Endothelial cell of umbilical vein (primary cell): ENCODE measurements around the gene PTPN3. TPM values are rescaled to one million over a fixed set of nuclear protein-coding genes. Genes with fewer than 3 reads are reported as not detected.

Experiments used
- BruUV-seq: library from RNA; stranded (reverse); fragments of 400-500 nt; replicated peaks from 2 replicates; lab custom pipeline; 2021; lab: Mats Ljungman, UMichigan
- CTCF ChIA-PET: fragments of 300-600, 350-600 bp; sonication (Branson Sonifier 250); formaldehyde crosslinking; loops from one replicate; lab custom pipeline; 2021; ENCODE audit warnings: antibody characterized with exemption, inconsistent platforms; lab: Charles Lee
- POLR2A ChIA-PET: fragments of 300-600, 350-600 bp; sonication (Branson Sonifier 250); formaldehyde crosslinking; loops from one replicate; lab custom pipeline; 2021; ENCODE audit warnings: antibody characterized with exemption, inconsistent platforms; lab: Charles Lee
- DNase-seq: peaks from one replicate; pipeline ENCODE4 v3.0.0-alpha.2; 2011; ENCODE audit warnings: low read depth, low spot score
- FAIRE-seq: peaks from 2 replicates; lab custom pipeline; 2011; peaks lifted over from hg19 to GRCh38; lab: Jason Lieb, UNC
- H2AFZ ChIP-seq: 2 replicates; pipeline ENCODE4 v1.6.0; 2012; ENCODE audit warnings: low read depth, low read length, control low read depth, inconsistent platforms
- H3K27ac ChIP-seq: 2 replicates; pipeline ENCODE4 v1.5.1; 2011; ENCODE audit warnings: low read depth, mild to moderate bottlenecking, control low read depth, low read length, moderate library complexity; ENCODE audit not compliant: insufficient read depth
- H3K27me3 ChIP-seq, 2 experiments: 2 replicates each; pipeline versions ENCODE4 v1.6.0 to v1.6.1; 2011; ENCODE audit warnings: low read length in 2 of 2, mixed read lengths in 1 of 2; ENCODE audit not compliant: control insufficient read depth in 2 of 2, insufficient read depth in 2 of 2
- H3K36me3 ChIP-seq, 2 experiments: 2 replicates in 1 of 2; 3 replicates in 1 of 2; pipeline ENCODE4 v1.5.1; 2011; ENCODE audit warnings: low read length in 2 of 2, mild to moderate bottlenecking in 1 of 2, moderate library complexity in 1 of 2; ENCODE audit not compliant: control insufficient read depth in 2 of 2, insufficient read depth in 2 of 2; ENCODE audit errors: extremely low read depth in 1 of 2
- H3K4me1 ChIP-seq: 3 replicates; pipeline ENCODE4 v1.5.1; 2011; ENCODE audit warnings: mild to moderate bottlenecking, low read length; ENCODE audit not compliant: control insufficient read depth, insufficient read depth; ENCODE audit errors: extremely low read depth
- H3K4me2 ChIP-seq: 2 replicates; pipeline ENCODE4 v1.6.1; 2011; ENCODE audit warnings: low read length, control low read depth, mixed read lengths; ENCODE audit not compliant: insufficient read depth
- H3K4me3 ChIP-seq, 3 experiments: fragments of 200-600 bp in 1 of 3; sonication (generic), shearing (Covaris generic) in 1 of 3; replicated peaks in 1 of 3; 2 replicates each; pipeline ENCODE4 v1.5.1; 2011 to 2016; ENCODE audit warnings: control low read depth in 3 of 3, low read length in 3 of 3, mild to moderate bottlenecking in 2 of 3, inconsistent platforms in 1 of 3, low read depth in 1 of 3, moderate library complexity in 1 of 3; ENCODE audit not compliant: insufficient read depth in 1 of 3
- H3K79me2 ChIP-seq: 2 replicates; pipeline ENCODE4 v1.6.0; 2012; ENCODE audit warnings: low read length, inconsistent platforms; ENCODE audit not compliant: control insufficient read depth, insufficient read depth
- H3K9ac ChIP-seq: replicated peaks from 2 replicates; pipeline ENCODE3; 2011; ENCODE audit warnings: low read length, control low read depth; ENCODE audit not compliant: insufficient read depth; ENCODE audit errors: extremely low read depth
- H3K9me1 ChIP-seq: replicated peaks from 3 replicates; pipeline ENCODE4 v1.6.0; 2011; ENCODE audit warnings: mild to moderate bottlenecking, low read length; ENCODE audit not compliant: control insufficient read depth, insufficient read depth; ENCODE audit errors: extremely low read depth
- H3K9me3 ChIP-seq: replicated peaks from 2 replicates; pipeline ENCODE4 v1.5.1; 2012; ENCODE audit warnings: low read length, inconsistent platforms; ENCODE audit not compliant: control insufficient read depth, insufficient read depth
- H4K20me1 ChIP-seq: replicated peaks from 2 replicates; pipeline ENCODE3; 2011; ENCODE audit warnings: mild to moderate bottlenecking, low read length; ENCODE audit not compliant: control insufficient read depth, insufficient read depth; ENCODE audit errors: extremely low read depth
- CTCF ChIP-seq, 2 donors: IDR thresholded peaks; 1 replicate in 1 of 2; 2 replicates in 1 of 2; pipeline ENCODE4 v1.5.1; 2011; ENCODE audit warnings: low read length in 2 of 2, mild to moderate bottlenecking in 2 of 2, moderate library complexity in 2 of 2, control low read depth in 1 of 2, inconsistent platforms in 1 of 2, low read depth in 1 of 2; ENCODE audit not compliant: insufficient read depth in 1 of 2; ENCODE audit errors: extremely low read depth in 1 of 2
- EZH2 ChIP-seq: IDR thresholded peaks from 2 replicates; pipeline ENCODE4 v1.6.1; 2012; ENCODE audit warnings: borderline replicate concordance, low read depth, mild to moderate bottlenecking, moderate library complexity, low read length, inconsistent platforms; ENCODE audit not compliant: severe bottlenecking
- FOS ChIP-seq: IDR thresholded peaks from 2 replicates; pipeline ENCODE4 v1.6.1; 2011; ENCODE audit warnings: mild to moderate bottlenecking, low read length, moderate library complexity, borderline replicate concordance; ENCODE audit not compliant: insufficient read depth
- GATA2 ChIP-seq: IDR thresholded peaks from 2 replicates; pipeline ENCODE4 v1.7.0; 2011; ENCODE audit warnings: low read depth, mild to moderate bottlenecking, moderate library complexity, mixed read lengths, low read length; ENCODE audit not compliant: insufficient read length, insufficient read depth
- JUN ChIP-seq: IDR thresholded peaks from 2 replicates; pipeline ENCODE4 v1.6.1; 2011; ENCODE audit warnings: borderline replicate concordance, low read depth; ENCODE audit not compliant: insufficient read length, insufficient read depth
- MYC ChIP-seq: IDR thresholded peaks from one replicate; pipeline ENCODE4 v1.6.1; 2011; ENCODE audit warnings: mild to moderate bottlenecking, low read depth, low read length
- POLR2A ChIP-seq: IDR thresholded peaks from 2 replicates; pipeline ENCODE4 v1.6.1; 2012; ENCODE audit warnings: low read depth, mild to moderate bottlenecking, control low read depth, low read length
- POLR2AphosphoS5 ChIP-seq: IDR thresholded peaks from 2 replicates; pipeline ENCODE4 v1.6.1; 2012; ENCODE audit warnings: low read depth, mild to moderate bottlenecking, control low read depth, low read length, moderate library complexity; ENCODE audit not compliant: insufficient read depth
- dilution Hi-C: fragments of 300-500 bp; cut with MboI; formaldehyde crosslinking; loops from one replicate; pipeline ENCODE4 v1.15.0; 2019; ENCODE audit warnings: low sequenced_read_pairs; ENCODE audit not compliant: extremely low pct_ligation_motif_present
- intact Hi-C: fragments of 100-400 bp; cut with micrococcal nuclease; formaldehyde crosslinking; loops from one replicate; pipeline ENCODE4 v1.10.0; 2022
- polyA plus RNA-seq, 4 experiments: library from polyadenylated mRNA; depleted of rRNA in 3 of 4; stranded (reverse) in 3 of 4; unstranded in 1 of 4; fragments of >200 nt; gene quantifications; 2 replicates each; pipeline versions ENCODE4 v1.2.1 to v1.2.3, GENCODE V29; 2011 to 2012; ENCODE audit warnings: missing spikeins in 1 of 4
- total RNA-seq: library from RNA; stranded (reverse); gene quantifications from 2 replicates; pipeline ENCODE4 v1.2.3, GENCODE V29; 2021
- TF ChIP-seq, protein P1 (sequence below): IDR thresholded peaks from 2 replicates; pipeline ENCODE4 v1.6.1; 2011; ENCODE audit not compliant: insufficient read depth, insufficient read length

PTPN3 gene
- total and polyA plus RNA-seq, 2 donors (not counting 3 experiments of a cell fraction or from before 2014, with no cell fraction given): 0.01 TPM; not detected in 1

DNA sequence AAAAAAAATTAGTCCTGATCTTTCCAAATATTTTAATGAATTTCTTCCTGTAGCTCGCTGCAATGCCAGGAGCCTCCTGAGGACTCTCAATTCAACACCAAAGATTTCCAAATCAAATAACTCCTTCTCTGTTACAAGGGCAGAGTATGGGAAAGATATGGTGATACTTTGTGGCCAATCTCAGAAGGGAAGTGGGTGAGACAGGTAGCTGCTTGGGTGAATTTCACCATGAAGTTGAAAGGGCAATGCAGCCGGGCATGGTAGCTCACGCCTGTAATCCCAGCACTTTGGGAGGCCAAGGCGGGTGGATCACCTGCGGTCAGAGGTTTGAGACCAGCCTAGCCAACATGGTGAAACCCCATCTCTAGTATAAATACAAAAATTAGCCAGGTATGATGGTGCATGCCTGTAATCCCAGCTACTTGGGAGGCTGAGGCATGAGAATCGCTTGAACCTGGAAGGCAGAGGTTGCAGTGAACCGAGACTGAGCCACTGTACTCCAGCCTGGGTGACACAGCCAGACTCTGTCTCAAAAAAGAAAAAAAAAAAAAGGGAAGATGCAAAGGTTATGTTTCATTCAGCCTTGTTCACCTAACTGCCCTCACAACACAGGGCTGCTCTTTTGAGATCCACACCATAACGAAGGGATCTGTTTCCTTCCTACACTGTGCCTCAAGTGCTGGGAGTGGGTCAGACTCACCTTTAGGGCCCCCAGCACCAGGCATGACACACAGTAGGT is 58.6 kb downstream of the PTPN3 start:
- Histone ChIP-seq H2AFZ (no peak overlapping the region), H3K4me1 (no peaks in the 10 kb centered on the region), H3K4me3 (no peak overlapping the region), H3K36me3 (no peaks in the 10 kb centered on the region), H3K9me1 (no peaks in the 10 kb centered on the region), H3K27me3 (peaks cover 8 to 16% of the 10 kb centered on the region in 2 experiments), H3K79me2 (no peaks in the 10 kb centered on the region), H3K27ac (no peak overlapping the region), H3K4me2 (no peak overlapping the region), H4K20me1 (no peaks in the 10 kb centered on the region), H3K9me3 (no peaks in the 10 kb centered on the region), H3K9ac (no peak overlapping the region)
- FAIRE-seq (no peak), DNase-seq (no peak)
- dilution Hi-C loops (no loop called here), intact Hi-C loops (loop anchor here (1.0 kb wide), 2 partner anchors 30 to 81 kb away; no protein-coding TSS in a partner anchor)
- ChIA-PET CTCF (interaction anchor here (1.1 to 4.6 kb wide), 14 partner anchors 8 to 378 kb away, joined by 3 to 81 read pairs (median 7); no protein-coding TSS in a partner anchor), POLR2A (no interaction called here)
- TF ChIP-seq, protein P1, sequence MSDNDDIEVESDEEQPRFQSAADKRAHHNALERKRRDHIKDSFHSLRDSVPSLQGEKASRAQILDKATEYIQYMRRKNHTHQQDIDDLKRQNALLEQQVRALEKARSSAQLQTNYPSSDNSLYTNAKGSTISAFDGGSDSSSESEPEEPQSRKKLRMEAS: no peak
- TF ChIP-seq MYC (no peak), POLR2AphosphoS5 (no peak), GATA2 (no peak), POLR2A (no peak), JUN (no peak), FOS (no peak), CTCF (IDR thresholded peaks at IDR 0.05; ENCODE audit: extremely low read depth in 1 of 2, insufficient read depth in 1 of 2, low read depth in 1 of 2, low read length in 2 of 2) (no peak), EZH2 (no peak)
- BruUV-seq: no TSS peak
